ENCODE data around the gene MAD1L1.

The MAD1L1 gene

DNA sequence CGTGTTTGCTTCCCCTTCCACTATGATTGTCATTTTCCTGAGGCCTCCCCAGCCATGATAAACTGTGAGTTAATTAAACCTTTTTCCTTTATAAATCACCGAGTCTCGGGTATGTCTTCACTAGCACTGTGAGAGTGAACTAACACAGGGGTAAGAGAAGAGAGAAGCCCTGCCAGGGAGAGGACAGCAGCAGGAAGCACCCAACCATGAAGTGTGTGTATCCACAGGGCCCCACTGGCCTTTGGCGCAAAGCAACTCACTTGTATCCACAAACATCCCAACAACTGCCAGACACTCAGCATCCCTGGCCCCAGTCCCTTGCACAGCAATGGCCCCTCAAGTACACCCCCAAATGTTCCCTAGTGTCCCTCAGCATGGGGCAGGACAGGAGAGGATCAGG is 115.1 kb downstream of the MAD1L1 start:
- no peak for DNase-seq (ENCODE audit: low read depth in 2 of 2)

DNA sequence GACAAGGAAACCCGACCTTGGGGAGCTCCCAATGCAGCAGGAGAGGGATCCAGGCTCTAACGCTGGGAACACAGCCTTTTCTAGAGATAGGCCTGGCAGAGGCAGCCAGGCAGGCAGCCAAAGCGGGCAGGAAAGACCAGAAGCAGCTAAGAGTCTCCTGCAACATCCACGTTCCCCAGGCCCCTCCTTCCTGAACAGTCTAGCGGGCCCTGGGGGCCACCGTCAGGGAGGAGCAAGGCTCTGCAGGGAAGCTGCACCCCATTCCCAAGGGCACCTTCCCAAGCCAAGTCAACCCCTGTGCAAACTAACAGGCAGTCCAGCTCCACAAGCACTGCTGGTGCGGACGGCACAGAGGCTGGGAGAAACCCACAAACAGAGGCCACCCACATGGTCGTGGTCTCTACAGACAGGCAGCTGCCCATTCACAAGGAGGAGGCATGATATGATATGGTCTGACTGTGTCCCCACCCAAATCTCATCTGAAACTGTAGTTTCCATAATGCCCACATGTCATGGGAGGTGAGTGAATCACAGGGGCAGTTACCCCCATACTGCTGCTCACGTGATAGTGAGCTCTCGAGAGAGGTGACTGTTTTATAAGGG is 115.7 kb downstream of the MAD1L1 start:
- no peak for DNase-seq (ENCODE audit: low read depth in 2 of 2)

DNA sequence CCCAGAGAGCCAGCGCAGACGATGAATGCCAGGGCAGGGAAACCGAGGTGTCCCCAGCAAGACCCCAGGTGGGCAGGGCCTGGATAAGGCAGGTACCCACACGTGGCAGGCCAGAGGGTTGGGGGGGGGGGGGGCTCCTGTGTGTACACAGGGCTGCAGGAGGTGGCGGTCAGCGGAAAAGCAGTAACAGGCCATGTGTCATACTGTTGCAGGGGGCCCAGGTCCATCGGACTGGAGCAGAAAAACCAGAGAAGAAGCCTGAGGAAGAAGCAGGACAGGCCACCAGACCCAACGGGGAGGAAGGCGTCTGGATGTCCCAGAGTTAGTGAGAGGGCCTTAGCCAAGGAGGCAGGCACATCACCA is 116.3 kb downstream of the MAD1L1 start:
- DNase-seq (ENCODE audit: low read depth in 2 of 2) = no peak

DNA sequence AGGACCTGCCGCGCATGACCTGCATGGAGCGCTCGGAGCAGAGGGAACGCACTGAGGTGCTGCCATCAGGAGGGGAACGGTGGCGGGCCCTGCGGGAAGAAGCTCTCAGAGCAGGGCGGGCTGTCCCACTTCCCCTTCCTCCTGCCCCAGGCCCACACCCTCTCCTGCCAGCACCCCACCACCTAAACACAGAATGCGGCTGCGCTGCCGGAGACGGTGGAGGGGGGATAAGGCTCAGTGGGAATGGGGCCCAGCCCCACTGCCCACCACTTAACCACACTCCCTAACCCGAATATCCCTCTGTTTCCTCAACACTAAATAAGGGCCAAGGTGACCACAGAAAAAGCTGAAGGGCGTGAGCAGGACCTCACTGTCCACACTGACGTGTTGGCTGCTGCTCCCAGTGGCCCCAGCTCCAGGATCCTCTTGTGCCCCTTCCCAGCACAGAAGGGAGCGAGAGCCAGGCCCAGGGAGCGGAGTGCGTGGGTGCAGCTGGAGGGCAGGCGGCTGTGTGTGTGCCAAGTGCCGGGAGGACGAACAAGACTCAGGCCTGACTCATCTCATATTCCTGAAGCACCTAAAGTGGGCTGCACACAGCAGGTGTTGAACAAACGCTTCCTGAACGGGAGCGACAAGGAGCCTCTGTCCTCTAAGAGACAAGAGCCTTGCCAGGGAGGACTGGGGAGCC is 116.8 kb downstream of the MAD1L1 start:
- no peak for DNase-seq (ENCODE audit: low read depth in 2 of 2)

DNA sequence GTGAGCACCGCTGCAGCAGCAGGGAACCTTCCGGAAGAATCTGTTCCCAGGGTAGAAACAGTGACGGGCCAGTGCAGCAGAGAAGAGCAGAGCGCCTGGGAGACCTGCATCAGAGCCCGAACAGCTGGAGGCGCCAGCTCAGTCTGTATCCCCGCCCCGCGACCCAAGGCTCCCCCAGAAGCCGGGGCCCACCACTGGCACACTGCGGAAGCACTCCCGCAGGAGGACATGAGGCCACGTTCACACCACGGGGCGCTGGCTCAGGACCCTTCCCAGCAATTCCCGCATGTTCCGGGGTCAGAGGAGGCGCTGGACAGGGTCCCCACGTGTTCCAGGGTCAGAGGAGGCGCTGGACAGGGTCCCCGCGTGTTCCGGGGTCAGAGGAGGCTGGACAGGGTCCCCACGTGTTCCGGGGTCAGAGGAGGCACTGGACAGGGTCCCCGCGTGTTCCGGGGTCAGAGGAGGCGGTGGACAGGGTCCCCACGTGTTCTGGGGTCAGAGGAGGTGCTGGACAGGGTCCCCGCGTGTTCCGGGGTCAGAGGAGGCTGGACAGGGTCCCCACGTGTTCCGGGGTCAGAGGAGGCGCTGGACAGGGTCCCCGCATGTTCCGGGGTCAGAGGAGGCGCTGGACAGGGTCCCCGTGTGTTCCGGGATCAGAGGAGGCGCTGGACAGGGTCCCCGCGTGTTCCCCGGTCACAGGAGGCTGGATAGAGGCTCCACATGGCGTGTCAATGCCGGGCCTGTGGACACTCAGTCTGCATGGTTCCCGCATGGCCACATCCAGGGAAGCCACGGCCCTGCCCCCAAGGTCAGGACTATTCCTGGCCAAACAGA is 117.6 kb downstream of the MAD1L1 start:
- DNase-seq (ENCODE audit: low read depth in 2 of 2) = no peak

DNA sequence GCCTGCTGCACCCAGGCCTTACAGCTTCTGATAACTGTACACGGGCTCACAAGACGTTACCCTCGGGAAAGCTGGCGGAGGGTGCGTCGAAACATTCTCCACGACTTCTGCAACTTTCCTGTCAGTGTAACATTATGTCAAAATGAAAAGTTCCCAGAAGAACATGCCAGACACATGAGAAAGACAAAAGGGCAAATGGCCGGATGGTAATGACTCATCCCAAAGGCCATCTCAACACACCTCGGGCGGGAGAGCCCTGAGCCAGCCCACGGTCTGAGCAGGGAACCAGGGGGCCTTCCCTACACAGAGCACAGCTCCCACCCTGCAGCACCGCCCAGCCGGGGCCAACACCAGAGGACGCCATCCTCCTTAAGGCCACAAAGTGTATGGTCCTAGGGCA is 118.7 kb downstream of the MAD1L1 start:
- no peak for DNase-seq (ENCODE audit: low read depth in 2 of 2)

DNA sequence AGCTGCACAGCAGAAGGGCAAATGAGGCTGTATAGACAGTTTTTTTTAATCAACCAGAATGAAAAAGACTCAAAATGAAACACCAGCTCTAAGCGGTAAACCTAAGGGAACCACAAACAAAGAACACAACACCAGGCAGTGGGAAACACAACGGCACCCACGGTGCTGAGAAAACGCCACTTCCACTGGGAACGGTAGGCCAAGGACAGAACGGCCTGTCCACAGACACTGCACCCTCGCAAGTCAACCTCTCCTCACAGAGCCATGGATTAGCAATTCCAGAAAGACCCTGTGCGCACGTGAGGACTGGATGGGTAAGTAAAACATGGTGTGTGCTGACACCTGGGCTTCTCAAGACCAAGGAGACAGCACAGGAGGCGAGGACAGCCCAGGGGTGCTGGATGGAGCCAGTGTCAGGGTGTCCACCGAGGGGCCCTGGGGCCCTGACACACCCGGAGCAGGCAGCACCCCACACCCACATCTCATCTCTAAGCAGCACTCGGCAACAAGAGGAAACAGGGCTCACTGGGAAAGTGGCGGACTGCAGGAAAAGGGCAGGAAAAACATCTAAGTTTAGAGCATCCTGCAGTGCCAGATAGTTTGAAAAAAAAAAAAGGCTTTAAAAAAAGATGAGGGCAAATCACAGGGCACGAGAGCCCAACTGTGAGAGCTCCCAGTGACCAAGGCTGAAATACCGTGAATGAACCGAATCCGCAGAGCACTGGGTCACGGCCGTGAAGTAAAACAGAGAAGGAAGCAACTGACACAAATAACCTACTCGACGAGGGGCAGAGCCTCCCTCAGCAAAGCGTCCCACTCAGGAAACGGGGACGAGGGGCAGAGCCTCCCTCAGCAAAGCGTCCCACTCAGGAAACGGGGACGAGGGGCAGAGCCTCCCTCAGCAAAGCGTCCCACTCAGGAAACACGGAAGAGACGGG is 120.2 kb downstream of the MAD1L1 start:
- no peak for DNase-seq (ENCODE audit: low read depth in 2 of 2)

DNA sequence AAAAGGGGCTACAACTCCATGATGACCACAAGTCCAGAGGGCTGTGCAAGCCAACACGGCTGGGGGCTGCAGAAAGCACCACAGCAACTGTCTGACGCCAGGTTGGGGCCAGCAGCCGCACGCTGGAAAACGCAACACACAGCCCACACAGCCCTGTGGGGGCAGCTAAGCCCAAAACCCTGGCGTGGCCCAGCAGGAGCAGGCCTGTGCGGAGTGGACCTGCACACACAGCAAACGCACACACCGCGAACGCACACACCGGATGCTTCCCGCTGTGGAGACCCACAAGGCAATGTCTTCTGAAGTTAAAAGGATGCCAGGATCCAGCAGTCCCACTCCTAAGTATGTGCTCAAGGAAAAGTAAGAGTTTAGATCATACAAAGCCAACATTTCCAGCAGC is 121.2 kb downstream of the MAD1L1 start:
- DNase-seq (ENCODE audit: low read depth in 2 of 2) = no peak

DNA sequence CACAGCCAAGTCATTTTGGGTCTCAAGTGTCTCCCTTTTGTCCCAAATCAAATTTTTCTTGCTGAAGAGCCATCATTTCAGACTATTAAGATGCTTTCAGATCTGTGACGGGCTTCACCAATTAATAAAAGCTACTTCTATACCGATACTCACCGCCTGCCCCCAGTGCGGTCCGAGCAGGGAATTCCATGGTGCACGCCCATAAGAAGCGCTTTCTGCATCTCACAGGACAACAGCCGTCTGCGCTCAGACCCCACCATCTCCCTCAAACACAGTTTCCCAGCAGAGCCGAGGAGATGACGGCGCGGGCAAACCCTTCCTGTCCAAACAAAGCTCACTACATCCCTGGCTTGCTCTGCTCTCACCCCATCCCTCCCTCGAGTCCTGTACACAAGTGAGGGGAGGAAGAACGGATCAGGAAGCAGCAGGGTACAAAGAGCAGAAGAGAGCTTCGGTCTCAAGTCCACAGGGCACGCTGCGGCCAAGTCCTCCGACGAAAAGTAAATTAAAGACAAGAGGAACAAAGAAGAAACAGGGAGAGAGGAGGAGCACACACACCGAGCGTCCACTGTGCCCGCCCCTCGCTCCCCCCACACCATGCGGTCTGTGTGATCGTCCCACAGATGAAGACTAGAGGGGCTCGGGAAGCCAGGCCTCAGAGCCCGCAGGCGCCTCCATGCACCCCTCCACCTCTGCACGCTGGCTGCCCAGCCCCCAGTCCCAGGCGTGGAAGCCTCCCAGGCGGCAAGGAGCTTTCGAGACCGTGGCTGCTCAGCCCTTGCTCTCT is 121.9 kb downstream of the MAD1L1 start:
- no peak for DNase-seq (ENCODE audit: low read depth in 2 of 2)

DNA sequence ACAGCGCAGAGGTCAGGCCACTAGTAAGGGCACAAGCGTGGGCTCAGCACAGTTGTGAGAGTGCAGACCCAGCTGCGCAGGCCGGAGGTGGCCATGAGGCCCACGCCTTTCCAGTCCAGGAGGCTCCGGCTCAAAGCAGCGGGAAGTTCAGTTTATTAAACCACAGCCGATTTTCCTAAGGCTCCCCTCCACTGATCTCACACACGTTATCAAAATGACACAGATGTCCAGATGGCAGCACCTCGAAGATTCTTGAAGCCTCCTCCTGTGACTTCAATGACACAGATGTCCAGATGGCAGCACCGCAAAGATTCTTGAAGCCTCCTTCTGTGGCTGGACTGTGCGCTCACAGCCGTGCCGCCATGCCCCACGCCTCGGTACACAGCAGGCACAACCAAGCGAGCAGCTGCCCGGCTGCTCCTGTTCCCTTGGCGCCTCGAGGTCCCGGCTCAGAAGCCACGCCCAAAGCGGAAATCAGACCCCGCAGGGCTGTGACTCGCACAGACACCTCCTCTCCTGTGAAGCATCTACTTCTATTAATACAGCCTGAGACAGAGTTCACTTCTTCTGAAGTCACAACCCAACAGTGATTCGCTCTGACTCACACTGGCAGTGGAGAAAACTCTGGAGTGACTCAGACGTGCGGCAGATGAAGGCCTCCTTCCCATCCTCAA is 122.7 kb downstream of the MAD1L1 start:
- DNase-seq (ENCODE audit: low read depth in 2 of 2) = peak; percentile 45 to 53

DNA sequence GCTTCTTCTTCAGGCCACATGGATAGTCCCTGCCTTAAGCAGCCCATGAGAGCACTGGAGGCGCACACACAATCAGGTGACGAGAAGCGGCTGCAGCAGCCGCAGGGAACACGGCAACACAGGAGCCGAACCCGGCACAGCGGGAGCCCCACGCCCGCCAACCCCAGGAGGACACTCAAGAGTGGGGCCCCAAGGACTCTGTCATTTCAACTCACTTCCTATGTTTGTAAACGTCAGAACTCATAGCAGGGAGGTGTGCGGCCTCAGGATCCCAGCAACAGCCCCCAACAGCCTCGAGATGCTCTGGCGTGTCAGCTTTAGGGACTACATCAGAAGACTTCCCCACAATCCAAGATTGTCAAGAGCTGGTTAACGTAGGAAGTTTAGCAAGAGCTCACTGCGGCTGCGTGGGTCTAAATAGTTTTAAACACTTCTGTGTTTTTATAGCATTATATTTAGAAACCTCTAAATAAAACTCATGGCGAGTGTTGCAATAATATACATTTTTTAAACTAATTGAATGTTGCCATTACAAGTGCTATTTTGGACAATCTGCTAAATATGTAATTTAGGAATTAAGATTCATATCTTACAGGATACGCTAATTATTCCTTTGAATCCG is 123.4 kb downstream of the MAD1L1 start:
- DNase-seq (ENCODE audit: low read depth in 2 of 2) = no peak

DNA sequence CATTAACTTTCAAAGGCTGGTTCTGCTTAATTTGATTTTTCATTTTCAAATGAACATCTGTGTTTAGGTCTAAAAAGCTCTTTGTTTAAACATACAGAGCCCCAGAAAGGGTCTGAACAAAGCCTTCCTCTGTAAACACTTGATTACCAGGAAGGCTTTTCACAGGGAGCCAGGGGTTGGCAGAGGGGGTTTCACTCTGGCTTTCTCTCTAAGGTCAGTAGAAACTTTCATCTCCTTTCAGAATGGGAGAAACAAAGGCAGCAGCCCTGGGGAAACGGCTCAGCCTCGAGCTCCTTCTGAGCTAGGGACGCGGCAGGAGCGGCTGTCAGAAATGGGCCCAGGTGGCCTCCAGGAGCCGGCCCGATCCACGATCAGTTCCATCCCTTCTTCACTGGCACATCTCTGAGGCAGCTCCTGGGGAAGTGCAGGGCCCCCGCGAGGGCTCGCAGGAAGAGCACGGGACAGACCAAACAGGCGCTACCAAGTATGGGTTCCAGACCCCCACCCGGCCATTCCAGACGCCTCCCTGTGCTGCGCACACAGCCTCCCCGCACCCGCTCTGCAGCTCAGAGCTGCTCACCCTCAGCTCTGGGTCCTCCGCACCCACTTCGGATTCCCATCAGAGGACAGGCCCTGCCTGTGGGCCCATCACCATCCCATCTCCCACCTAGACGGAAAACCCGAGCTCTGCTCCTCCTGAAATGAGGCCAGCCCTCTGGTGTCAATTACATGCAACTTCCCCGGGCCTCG is 124.1 kb downstream of the MAD1L1 start:
- no peak for DNase-seq (ENCODE audit: low read depth in 2 of 2)

DNA sequence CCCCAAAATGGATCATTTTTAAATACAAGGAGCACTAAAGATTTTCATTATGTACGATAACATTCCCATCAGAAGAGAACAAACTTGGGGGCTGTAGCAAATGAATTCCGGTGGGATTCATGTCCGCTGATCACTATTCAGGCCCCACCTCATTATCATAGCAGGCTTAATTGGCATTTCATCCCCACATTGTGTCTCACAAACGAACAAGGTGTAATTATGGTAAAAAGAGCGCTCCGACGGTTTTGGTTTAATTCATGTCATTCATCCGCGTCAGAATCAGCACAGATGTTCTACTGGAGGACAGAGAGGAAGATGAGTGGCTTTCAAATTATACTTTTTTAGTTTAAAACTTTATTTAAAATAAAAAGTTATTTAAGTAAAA is 124.7 kb downstream of the MAD1L1 start:
- DNase-seq (ENCODE audit: low read depth in 2 of 2) = no peak

DNA sequence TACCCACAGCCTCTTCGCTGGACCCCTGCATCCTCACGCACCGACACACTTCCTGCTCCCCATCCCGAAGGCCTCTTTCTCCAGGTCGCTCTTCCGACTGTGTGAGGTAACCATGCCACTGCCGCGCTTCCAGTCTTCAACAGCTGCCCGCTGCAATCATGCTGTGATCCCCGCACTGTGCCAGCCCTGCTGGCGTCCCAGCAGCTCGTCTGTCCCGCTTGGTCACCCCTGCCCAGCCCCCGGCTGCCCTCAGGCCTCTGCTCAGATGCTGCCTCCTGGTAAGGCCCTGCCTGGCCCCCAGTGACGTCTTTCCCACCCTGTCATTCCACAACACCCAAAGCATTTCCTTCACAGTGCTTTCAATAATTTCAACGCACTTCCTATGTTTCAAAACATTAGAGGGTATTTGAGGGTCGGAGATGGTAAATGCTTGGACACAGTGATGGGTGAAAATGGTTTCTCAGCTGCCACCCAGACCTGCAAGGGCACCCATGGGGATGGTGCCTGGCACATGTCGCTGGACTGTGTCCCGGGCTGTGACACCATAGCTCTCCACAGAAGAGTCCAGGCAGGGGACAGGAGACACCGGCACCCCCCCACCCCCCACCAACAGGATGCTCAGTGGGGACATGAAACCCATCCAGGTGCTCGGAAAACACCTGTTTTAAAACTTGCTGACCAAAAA is 125.2 kb downstream of the MAD1L1 start:
- DNase-seq (ENCODE audit: low read depth in 2 of 2) = no peak

DNA sequence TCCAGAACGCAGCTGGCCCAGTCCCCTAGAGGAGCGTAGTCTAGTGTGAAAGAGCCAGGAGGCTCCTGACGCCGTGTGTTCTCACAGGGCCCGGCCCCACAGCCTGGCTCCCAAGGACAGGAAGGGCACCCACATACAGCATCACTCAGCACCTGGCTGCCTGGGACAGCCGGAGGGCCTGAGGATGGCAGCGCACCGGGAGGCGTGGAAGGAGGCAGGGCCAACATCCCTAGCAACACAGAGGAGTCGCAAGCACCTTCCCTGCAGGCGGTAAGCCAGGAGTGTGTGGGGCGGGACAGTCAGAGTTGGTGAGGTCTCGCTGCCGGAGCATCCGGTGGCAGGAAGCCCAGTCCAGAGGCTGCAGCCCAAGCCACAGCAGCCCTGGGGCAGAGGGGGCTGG is 125.8 kb downstream of the MAD1L1 start:
- DNase-seq (ENCODE audit: low read depth in 2 of 2) = no peak

DNA sequence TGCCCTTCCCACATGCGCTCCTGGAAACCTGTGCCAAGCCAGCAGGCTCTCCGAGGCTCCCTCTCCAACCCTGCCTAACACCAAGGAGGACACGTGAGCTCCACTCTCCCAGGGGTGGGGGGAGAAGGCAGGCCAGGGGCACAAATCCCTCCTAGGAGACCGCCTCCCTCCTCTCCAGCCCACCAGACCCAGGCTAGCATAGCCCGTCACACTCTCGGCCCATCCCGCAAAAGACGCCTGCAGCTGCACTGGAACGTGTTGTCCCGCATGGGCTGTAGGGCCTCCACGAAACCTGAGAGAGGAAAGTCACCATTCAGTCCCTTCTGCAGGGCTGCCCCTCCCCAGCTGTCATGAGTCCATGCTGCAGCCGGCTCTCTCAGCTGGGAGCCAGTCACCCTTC is 126.3 kb downstream of the MAD1L1 start:
- DNase-seq (ENCODE audit: low read depth in 2 of 2) = no peak

DNA sequence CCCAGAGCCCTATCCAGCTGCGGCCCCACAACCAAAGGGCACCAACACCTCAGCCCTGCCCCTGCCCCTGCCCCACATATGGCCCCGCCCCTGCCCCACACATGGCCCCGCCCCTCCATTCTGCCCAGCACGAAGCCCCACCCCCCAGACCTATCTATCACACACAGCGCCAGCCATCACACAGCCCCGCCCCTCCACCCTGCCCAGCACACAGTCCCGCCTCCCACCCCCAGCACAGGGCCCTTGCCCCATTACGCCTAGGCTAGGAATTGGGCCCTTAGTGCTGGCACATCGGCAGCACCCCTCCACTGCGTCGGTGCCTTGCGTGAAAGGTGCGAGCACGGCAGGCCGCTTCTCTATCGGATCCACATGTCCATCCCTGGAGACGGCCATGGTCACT is 126.8 kb downstream of the MAD1L1 start:
- no peak for DNase-seq (ENCODE audit: low read depth in 2 of 2)

DNA sequence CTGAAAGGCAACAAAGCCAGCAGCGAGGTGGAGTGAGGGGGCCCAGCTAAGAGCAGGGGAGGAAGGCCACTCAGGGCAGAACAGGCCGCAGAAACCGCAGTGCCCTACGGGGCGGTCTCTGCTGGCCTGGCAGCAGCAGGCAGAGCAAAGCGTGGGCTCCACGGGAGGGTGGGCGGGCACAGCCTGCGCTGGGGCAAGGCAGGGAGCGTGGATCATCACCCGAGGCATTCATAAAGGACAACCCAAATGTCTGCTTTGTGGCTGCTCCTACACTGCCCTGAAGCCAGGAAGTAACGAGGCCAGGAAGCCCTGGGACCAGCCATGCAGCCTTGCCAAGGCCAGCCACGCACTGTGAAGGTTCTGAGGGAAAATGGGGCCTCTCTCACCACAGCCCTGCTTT is 127.5 kb downstream of the MAD1L1 start:
- no peak for DNase-seq (ENCODE audit: low read depth in 2 of 2)

DNA sequence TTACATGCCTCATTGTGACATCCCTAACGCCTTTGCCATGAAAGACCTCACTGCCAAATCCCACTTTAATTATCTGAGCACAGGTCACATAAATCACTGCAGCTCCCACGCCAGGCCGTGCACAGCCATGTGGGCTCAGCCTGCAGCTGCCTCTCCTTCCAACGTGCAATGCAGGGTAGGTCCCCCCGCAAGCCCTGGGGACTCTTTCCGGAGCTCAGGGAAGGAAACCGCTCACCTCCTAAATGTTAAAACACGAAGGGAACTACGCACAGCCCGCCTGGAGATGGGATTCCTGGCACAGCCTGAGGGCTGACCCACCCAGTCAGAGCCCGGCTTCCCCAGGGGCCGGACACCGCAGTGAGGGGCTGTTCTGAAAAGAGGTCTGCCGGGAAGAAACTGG is 128.0 kb downstream of the MAD1L1 start:
- no peak for DNase-seq (ENCODE audit: low read depth in 2 of 2)
